HCT116 (cell line): ENCODE data around the gene FGD3. TPM values are rescaled to one million over a fixed set of nuclear protein-coding genes. Genes with fewer than 3 reads are reported as not detected.

ENCODE experiments used
- ATAC-seq: fragments of 200-7000 bp; cut with Tn5 transposase; 2 replicates; pipeline ENCODE4 v1.9.1; 2020; ENCODE audit warnings: mild to moderate bottlenecking, moderate library complexity
- BruUV-seq: library from RNA; stranded (reverse); fragments of 400-500 nt; replicated peaks from 2 replicates; lab custom pipeline; 2021; lab: Mats Ljungman, UMichigan
- CTCF ChIA-PET: fragments of 300-600 bp; sonication (Branson Sonifier 250); formaldehyde crosslinking; loops from one replicate; lab custom pipeline; 2021; ENCODE audit warnings: antibody characterized with exemption; lab: Charles Lee
- POLR2A ChIA-PET: fragments of 300-600, 350-600 bp; sonication (Branson Sonifier 250); formaldehyde crosslinking; loops from one replicate; lab custom pipeline; 2021; ENCODE audit warnings: antibody characterized with exemption; lab: Charles Lee
- RAD21 ChIA-PET, 2 experiments: fragments of 300-600 bp; sonication (Branson Sonifier 250); formaldehyde crosslinking; loops; one replicate each; lab custom pipeline; 2023; ENCODE audit warnings: low total read pairs in 2 of 2; ENCODE audit not compliant: uncharacterized antibody in 2 of 2, unreplicated experiment in 2 of 2, low non-redundant PET in 1 of 2; lab: Charles Lee
- DNase-seq: peaks from one replicate; pipeline ENCODE4 v3.0.0-alpha.2; 2010; ENCODE audit warnings: low read depth, low spot score
- H2AFZ ChIP-seq: fragments of 200-600 bp; shearing (Covaris generic), sonication (generic); 2 replicates; pipeline ENCODE4 v1.6.1; 2017; ENCODE audit warnings: low read depth, mixed run types, mixed read lengths, antibody characterized with exemption, low read length; ENCODE audit not compliant: poor library complexity, severe bottlenecking
- H3K27ac ChIP-seq: 2 replicates; pipeline ENCODE4 v1.5.1; 2012; ENCODE audit warnings: low read depth, low read length
- H3K27me3 ChIP-seq: fragments of 200-600 bp; sonication (generic); 2 replicates; pipeline ENCODE4 v1.6.1; 2016; ENCODE audit warnings: mixed run types, low read length, mixed read lengths; ENCODE audit not compliant: insufficient read depth
- H3K36me3 ChIP-seq, 2 experiments: fragments of 200-500 bp in 1 of 2; fragments of 200-600 bp in 1 of 2; sonication (Bioruptor generic) in 1 of 2; sonication (generic) in 1 of 2; 2 replicates each; pipeline versions ENCODE4 v1.5.1 to v1.6.1; 2014 to 2016; ENCODE audit warnings: low read length in 2 of 2, inconsistent platforms in 1 of 2, mixed read lengths in 1 of 2, mixed run types in 1 of 2; ENCODE audit not compliant: insufficient read depth in 2 of 2, control insufficient read depth in 1 of 2
- H3K4me1 ChIP-seq, 2 experiments: fragments of 200-600 bp in 1 of 2; sonication (generic) in 1 of 2; 2 replicates each; pipeline versions ENCODE4 v1.5.1 to v1.6.1; 2012 to 2017; ENCODE audit warnings: low read length in 2 of 2, inconsistent platforms in 1 of 2, mild to moderate bottlenecking in 1 of 2, mixed read lengths in 1 of 2, mixed run types in 1 of 2, moderate library complexity in 1 of 2; ENCODE audit not compliant: insufficient read depth in 2 of 2, control insufficient read depth in 1 of 2
- H3K4me2 ChIP-seq: fragments of 200-600 bp; sonication (generic); 2 replicates; pipeline ENCODE4 v1.6.1; 2017; ENCODE audit warnings: mixed run types, low read length, mixed read lengths
- H3K4me3 ChIP-seq, 2 experiments: fragments of 200-600 bp in 1 of 2; sonication (generic) in 1 of 2; replicated peaks in 1 of 2; 2 replicates each; pipeline ENCODE4 v1.5.1; 2011 to 2016; ENCODE audit warnings: low read length in 2 of 2, control low read depth in 1 of 2, low read depth in 1 of 2, mild to moderate bottlenecking in 1 of 2, mixed read lengths in 1 of 2, mixed run types in 1 of 2
- H3K79me2 ChIP-seq: fragments of 200-600 bp; sonication (generic); 2 replicates; pipeline ENCODE4 v1.6.1; 2017; ENCODE audit warnings: mild to moderate bottlenecking, mixed run types, low read length, moderate library complexity, mixed read lengths; ENCODE audit not compliant: insufficient read depth
- H3K9ac ChIP-seq: fragments of 200-600 bp; sonication (generic); 2 replicates; pipeline ENCODE4 v1.6.1; 2016; ENCODE audit warnings: low read length, mixed read lengths
- H3K9me2 ChIP-seq: fragments of 200-600 bp; sonication (generic), shearing (Covaris generic); 2 replicates; pipeline ENCODE4 v1.6.1; 2017; ENCODE audit warnings: mixed run types, mild to moderate bottlenecking, moderate library complexity; ENCODE audit not compliant: insufficient read depth
- H3K9me3 ChIP-seq, 2 experiments: fragments of 200-500 bp in 1 of 2; fragments of 200-600 bp in 1 of 2; sonication (Bioruptor generic) in 1 of 2; sonication (generic) in 1 of 2; 2 replicates each; pipeline ENCODE4 v1.6.1; 2014 to 2017; ENCODE audit warnings: low read length in 2 of 2, mixed read lengths in 2 of 2, inconsistent platforms in 1 of 2, low read depth in 1 of 2, mild to moderate bottlenecking in 1 of 2, mixed run types in 1 of 2, moderate library complexity in 1 of 2; ENCODE audit not compliant: control insufficient read depth in 1 of 2, insufficient read depth in 1 of 2
- H4K20me1 ChIP-seq: fragments of 200-600 bp; sonication (generic), shearing (Covaris generic); 2 replicates; pipeline ENCODE4 v1.6.1; 2017; ENCODE audit warnings: mixed run types, mild to moderate bottlenecking, moderate library complexity; ENCODE audit not compliant: insufficient read depth
- ATF3 ChIP-seq: IDR thresholded peaks from 2 replicates; pipeline ENCODE4 v1.6.1; 2012
- CBX3 ChIP-seq: IDR thresholded peaks from 2 replicates; pipeline ENCODE4 v1.6.1; 2012; ENCODE audit warnings: low read depth
- CEBPB ChIP-seq: IDR thresholded peaks from 2 replicates; pipeline ENCODE4 v1.6.1; 2012; ENCODE audit warnings: low read depth
- CTCF ChIP-seq, 3 experiments: fragments of 200-600 bp in 1 of 3; sonication (generic) in 1 of 3; IDR thresholded peaks in 2 of 3; conservative IDR thresholded peaks in 1 of 3; 2 replicates each; pipeline ENCODE4 v1.5.1; 2012 to 2017; ENCODE audit warnings: low read depth in 2 of 3, low read length in 2 of 3, antibody characterized with exemption in 1 of 3, borderline replicate concordance in 1 of 3, control low read depth in 1 of 3, mild to moderate bottlenecking in 1 of 3, mixed read lengths in 1 of 3, mixed run types in 1 of 3, moderate library complexity in 1 of 3; ENCODE audit not compliant: insufficient read depth in 1 of 3
- EGR1 ChIP-seq: IDR thresholded peaks from 2 replicates; pipeline ENCODE4 v1.6.1; 2012; ENCODE audit warnings: low read depth
- EZH2phosphoT487 ChIP-seq: fragments of 200-600 bp; IDR thresholded peaks from 2 replicates; pipeline ENCODE4 v1.6.1; 2018; ENCODE audit warnings: antibody characterized with exemption, borderline replicate concordance
- FOSL1 ChIP-seq: IDR thresholded peaks from 2 replicates; pipeline ENCODE4 v1.6.1; 2012; ENCODE audit warnings: low read depth
- JUND ChIP-seq: IDR thresholded peaks from 2 replicates; pipeline ENCODE4 v1.6.1; 2012
- MAX ChIP-seq: IDR thresholded peaks from 2 replicates; pipeline ENCODE4 v1.6.1; 2012
- POLR2AphosphoS5 ChIP-seq: IDR thresholded peaks from 2 replicates; pipeline ENCODE4 v1.6.1; 2011; ENCODE audit warnings: mild to moderate bottlenecking, low read depth, low read length, moderate library complexity
- RAD21 ChIP-seq: IDR thresholded peaks from 2 replicates; pipeline ENCODE4 v1.6.1; 2012; ENCODE audit warnings: low read depth, mild to moderate bottlenecking
- REST ChIP-seq: IDR thresholded peaks from 2 replicates; pipeline ENCODE4 v1.6.1; 2012; ENCODE audit warnings: low read depth
- SIN3A ChIP-seq: IDR thresholded peaks from 2 replicates; pipeline ENCODE4 v1.6.1; 2012; ENCODE audit warnings: low read depth
- TCF7L2 ChIP-seq: IDR thresholded peaks from 2 replicates; pipeline ENCODE4 v1.7.0; 2011; ENCODE audit warnings: borderline replicate concordance, inconsistent platforms; ENCODE audit not compliant: insufficient read depth, insufficient read length; ENCODE audit errors: extremely low read depth
- YY1 ChIP-seq: IDR thresholded peaks from 2 replicates; pipeline ENCODE4 v1.6.1; 2011; ENCODE audit warnings: low read length, low read depth, moderate library complexity, mild to moderate bottlenecking; ENCODE audit not compliant: insufficient replicate concordance; ENCODE audit errors: extremely low read depth
- ZBTB33 ChIP-seq: IDR thresholded peaks from 2 replicates; pipeline ENCODE4 v1.6.1; 2011; ENCODE audit warnings: mild to moderate bottlenecking, low read length, moderate library complexity; ENCODE audit not compliant: insufficient replicate concordance; ENCODE audit errors: extremely low read depth
- ZFX ChIP-seq: fragments of 450-650 bp; IDR thresholded peaks from 2 replicates; pipeline ENCODE4 v1.6.1; 2017
- ZNF274 ChIP-seq: fragments of 200-500 bp; sonication (Bioruptor generic); IDR thresholded peaks from 2 replicates; pipeline ENCODE4 v1.6.1; 2014; ENCODE audit warnings: mild to moderate bottlenecking, low read depth, low read length, inconsistent platforms
- intact Hi-C: fragments of 100-400 bp; cut with micrococcal nuclease; formaldehyde crosslinking; loops from 2 replicates; pipeline ENCODE4 v1.10.0; 2022
- total RNA-seq: library from RNA; stranded (reverse); gene quantifications from one replicate; pipeline ENCODE4 v1.2.1, GENCODE V29; 2021; ENCODE audit not compliant: unreplicated experiment

The FGD3 gene
- total RNA-seq, 1 experiment from 2014 or later: 3.3 TPM

GRCh38 chr9:93084471-93084881 is 137.2 kb downstream of the FGD3 start:
- H3K4me2 ChIP-seq: no peak overlapping the region
- no peak overlapping the region for H2AFZ ChIP-seq
- H3K9me3 ChIP-seq: peaks cover 0 to 3% of the 10 kb centered on the region in 2 experiments; a peak in 1 of 4 replicates
- H3K9ac ChIP-seq: no peak overlapping the region
- H4K20me1 ChIP-seq: no peaks in the 10 kb centered on the region
- no peaks in the 10 kb centered on the region for H3K27me3 ChIP-seq
- no peaks in the 10 kb centered on the region for H3K4me1 ChIP-seq
- no peak overlapping the region for H3K4me3 ChIP-seq
- ATAC-seq: no peak
- DNase-seq: no peak
- RAD21 ChIA-PET: no interaction called here
- POLR2A ChIA-PET: no interaction called here
- no TSS peak for BruUV-seq
- intact Hi-C loops: no loop called here
- no peak overlapping the region for H3K27ac ChIP-seq
- no peaks in the 10 kb centered on the region for H3K9me2 ChIP-seq
- H3K36me3 ChIP-seq: peaks cover 0 to 8% of the 10 kb centered on the region in 2 experiments; a peak in 2 of 4 replicates
- TF ChIP-seq POLR2AphosphoS5 (no peak), ZFX (no peak), RAD21 (no peak), JUND (no peak), EGR1 (no peak), REST (no peak), CTCF (IDR thresholded peaks at IDR 0.05 in 2 of 3, conservative IDR thresholded peaks at IDR 0.05 in 1 of 3; ENCODE audit: borderline replicate concordance in 1 of 3, insufficient read depth in 1 of 3, low read depth in 2 of 3, low read length in 2 of 3) (no peak), FOSL1 (no peak), EZH2phosphoT487 (no peak), CBX3 (no peak), CEBPB (no peak), MAX (no peak), ATF3 (no peak), TCF7L2 (no peak), YY1 (no peak), ZBTB33 (no peak), SIN3A (no peak), ZNF274 (no peak)
- TF ChIP-seq, all 23 proteins: peak for 0
- CTCF ChIA-PET: no interaction called here
- no peaks in the 10 kb centered on the region for H3K79me2 ChIP-seq
